Tibial nerve (tissue), 4 donors: ENCODE measurements around the gene INTS2. TPM values are rescaled to one million over a fixed set of nuclear protein-coding genes. Genes with fewer than 3 reads are reported as not detected.

Source experiments
- DNase-seq, 2 donors: peaks; one replicate each; pipeline ENCODE4 v3.0.0-alpha.2; 2019; ENCODE audit warnings: low spot score in 2 of 2
- H3K27ac ChIP-seq, 4 donors: fragments of 200-600 bp; sonication (generic) in 3 of 4; one replicate each; pipeline ENCODE4 v1.5.1; 2017 to 2019; ENCODE audit warnings: mild to moderate bottlenecking in 1 of 4
- H3K27me3 ChIP-seq, 2 donors: fragments of 200-600 bp; sonication (generic) in 1 of 2; one replicate each; pipeline versions ENCODE4 v1.5.1 to v1.6.0; 2017 to 2019
- H3K36me3 ChIP-seq, 3 donors: fragments of 200-600 bp; sonication (generic); one replicate each; pipeline ENCODE4 v1.5.1; 2018 to 2019
- H3K4me1 ChIP-seq, 4 donors: fragments of 200-600 bp; sonication (generic) in 3 of 4; one replicate each; pipeline ENCODE4 v1.5.1; 2017 to 2019
- H3K4me3 ChIP-seq, 4 donors: fragments of 200-600 bp; sonication (generic) in 3 of 4; one replicate each; pipeline ENCODE4 v1.5.1; 2017 to 2019; ENCODE audit warnings: mild to moderate bottlenecking in 1 of 4, moderate library complexity in 1 of 4
- H3K9me3 ChIP-seq, 4 donors: fragments of 200-600 bp; sonication (generic) in 3 of 4; one replicate each; pipeline ENCODE4 v1.5.1; 2017 to 2019
- EP300 ChIP-seq, 2 donors: sonication (generic); formaldehyde crosslinking; IDR thresholded peaks; one replicate each; pipeline ENCODE4 v1.6.1; 2017; ENCODE audit warnings: antibody characterized with exemption in 2 of 2, mild to moderate bottlenecking in 1 of 2
- POLR2A ChIP-seq, 2 donors: fragments of 450-650 bp; IDR thresholded peaks; one replicate each; pipeline ENCODE4 v1.6.1; 2017; ENCODE audit warnings: antibody characterized with exemption in 2 of 2, mild to moderate bottlenecking in 2 of 2, moderate library complexity in 2 of 2
- WGBS, 2 donors: methylation state at CpG; one replicate each; pipeline ENCODE4 v1.1.5; 2018; 5-methylcytosine and 5-hydroxymethylcytosine counted together
- total RNA-seq, 4 donors: library from RNA; depleted of rRNA; stranded (reverse); fragments of >200 nt; gene quantifications; one replicate each; pipeline ENCODE4 v1.1.0, GENCODE V29; 2016
- TF ChIP-seq, protein P1 (sequence below), 5 experiments: fragments of 200-600 bp in 3 of 5; fragments of 450-650 bp in 2 of 5; sonication (generic) in 3 of 5; IDR thresholded peaks; one replicate each; pipeline ENCODE4 v1.5.1; 2016 to 2019; ENCODE audit warnings: antibody characterized with exemption in 5 of 5, mild to moderate bottlenecking in 3 of 5, moderate library complexity in 2 of 5

Gene INTS2
- total RNA-seq, 4 donors from 2014 or later = 10.0 to 15.5 (median 13.0) TPM

DNA sequence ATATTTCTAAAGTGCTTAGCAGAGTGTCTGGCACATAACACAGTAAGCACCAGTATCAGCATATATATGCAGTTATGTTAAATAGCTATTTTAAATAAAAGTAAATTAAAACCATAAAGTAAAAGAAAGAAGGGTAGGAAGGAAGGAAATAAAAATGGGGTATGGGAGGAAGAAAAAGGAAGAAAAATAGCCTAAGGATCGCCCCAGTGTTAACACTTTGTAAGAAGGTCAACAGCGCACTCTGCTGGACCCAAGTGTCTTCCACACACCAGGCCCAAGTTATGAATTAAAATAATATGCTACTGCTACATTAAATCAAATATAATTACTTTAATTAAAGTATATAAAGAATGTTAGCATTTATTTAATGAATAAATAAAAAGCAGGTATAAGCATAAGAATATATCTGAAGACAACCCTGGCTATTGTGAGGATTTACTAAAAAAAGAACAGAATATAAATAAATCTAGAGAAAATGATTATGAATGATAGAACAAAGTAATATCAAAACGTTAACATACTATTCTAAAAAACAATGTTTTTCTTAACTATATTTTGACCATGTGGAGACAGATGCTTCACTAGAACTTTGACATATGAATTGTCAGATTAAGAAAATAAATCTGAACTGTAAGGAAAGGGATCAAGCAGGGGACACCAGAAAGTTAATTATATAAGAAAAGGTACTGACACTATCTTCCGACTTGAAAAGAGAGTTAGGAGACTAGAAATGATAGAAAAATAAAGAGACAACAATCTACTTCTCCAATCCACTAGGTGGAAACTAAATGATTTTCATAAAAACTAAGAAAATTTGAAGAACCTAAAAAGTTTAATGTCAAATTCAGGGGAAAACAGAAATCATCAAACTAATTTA lies 90.4 kb downstream of the INTS2 start:
- no peaks in the 10 kb centered on the region for H3K4me1 ChIP-seq
- H3K4me3 ChIP-seq = no peak overlapping the region
- DNase-seq = peak; percentile 35 to 46
- H3K27me3 ChIP-seq = no peaks in the 10 kb centered on the region
- H3K36me3 ChIP-seq = no peaks in the 10 kb centered on the region
- H3K9me3 ChIP-seq = no peaks in the 10 kb centered on the region
- H3K27ac ChIP-seq = no peak overlapping the region
- TF ChIP-seq EP300 (IDR thresholded peaks at IDR 0.05) = no peak
- TF ChIP-seq, protein P1, sequence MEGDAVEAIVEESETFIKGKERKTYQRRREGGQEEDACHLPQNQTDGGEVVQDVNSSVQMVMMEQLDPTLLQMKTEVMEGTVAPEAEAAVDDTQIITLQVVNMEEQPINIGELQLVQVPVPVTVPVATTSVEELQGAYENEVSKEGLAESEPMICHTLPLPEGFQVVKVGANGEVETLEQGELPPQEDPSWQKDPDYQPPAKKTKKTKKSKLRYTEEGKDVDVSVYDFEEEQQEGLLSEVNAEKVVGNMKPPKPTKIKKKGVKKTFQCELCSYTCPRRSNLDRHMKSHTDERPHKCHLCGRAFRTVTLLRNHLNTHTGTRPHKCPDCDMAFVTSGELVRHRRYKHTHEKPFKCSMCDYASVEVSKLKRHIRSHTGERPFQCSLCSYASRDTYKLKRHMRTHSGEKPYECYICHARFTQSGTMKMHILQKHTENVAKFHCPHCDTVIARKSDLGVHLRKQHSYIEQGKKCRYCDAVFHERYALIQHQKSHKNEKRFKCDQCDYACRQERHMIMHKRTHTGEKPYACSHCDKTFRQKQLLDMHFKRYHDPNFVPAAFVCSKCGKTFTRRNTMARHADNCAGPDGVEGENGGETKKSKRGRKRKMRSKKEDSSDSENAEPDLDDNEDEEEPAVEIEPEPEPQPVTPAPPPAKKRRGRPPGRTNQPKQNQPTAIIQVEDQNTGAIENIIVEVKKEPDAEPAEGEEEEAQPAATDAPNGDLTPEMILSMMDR (IDR thresholded peaks at IDR 0.05) = peak; percentile 37 to 67 (median 53)
- WGBS, 2 donors = 46 to 49% methylated on average over 4 of the region's 4 CpGs

DNA sequence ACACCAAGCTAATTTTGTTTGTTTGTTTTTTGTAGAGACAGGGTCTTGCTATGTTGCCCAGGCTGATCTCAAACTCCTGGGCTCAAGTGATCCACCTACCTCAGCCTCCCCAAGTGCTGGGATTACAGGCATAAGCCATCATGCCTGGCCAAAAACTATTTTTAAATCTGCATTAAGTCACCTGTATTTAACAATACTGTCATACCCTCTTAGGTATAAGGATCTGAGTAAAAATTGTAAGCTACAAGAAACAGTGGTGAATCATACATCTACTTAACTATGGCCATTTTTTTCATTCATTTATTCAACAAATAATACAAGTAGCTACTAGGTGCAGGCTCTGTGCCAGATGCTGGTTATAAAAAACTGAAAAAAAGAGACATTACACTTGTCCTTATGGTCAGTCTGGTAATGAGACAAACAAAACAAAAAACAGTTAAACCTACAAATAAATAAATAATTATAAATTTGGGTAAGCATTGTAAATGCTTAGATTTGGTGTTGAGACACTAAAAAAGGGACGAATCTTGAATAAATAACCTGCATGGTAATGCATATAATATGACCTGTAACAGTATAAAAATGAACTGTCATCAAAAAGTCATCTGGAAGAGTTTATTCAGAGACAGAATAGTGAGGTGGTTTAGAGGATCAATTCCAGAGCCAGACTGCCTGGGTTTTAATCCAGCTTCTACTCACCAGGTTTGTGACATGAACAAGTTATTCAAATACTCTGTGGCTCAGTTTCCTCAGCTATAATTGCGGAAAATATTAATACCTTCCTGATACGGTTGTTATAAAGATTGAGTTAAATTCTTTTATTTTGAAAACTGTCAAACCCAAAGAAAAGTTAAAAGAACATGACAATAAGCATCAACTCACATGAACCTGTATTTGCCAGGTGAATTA lies 91.3 kb downstream of the INTS2 start:
- no peaks in the 10 kb centered on the region for H3K36me3 ChIP-seq
- DNase-seq = no peak
- TF ChIP-seq, protein P1 (IDR thresholded peaks at IDR 0.05) = no peak
- TF ChIP-seq POLR2A (IDR thresholded peaks at IDR 0.05) = no peak
- TF ChIP-seq EP300 (IDR thresholded peaks at IDR 0.05) = no peak
- H3K27me3 ChIP-seq = no peaks in the 10 kb centered on the region
- H3K4me3 ChIP-seq = no peak overlapping the region
- no peaks in the 10 kb centered on the region for H3K9me3 ChIP-seq
- no peak overlapping the region for H3K27ac ChIP-seq
- H3K4me1 ChIP-seq = no peaks in the 10 kb centered on the region
- WGBS, 2 donors = 84 to 85% methylated on average over 3 of the region's 3 CpGs

DNA sequence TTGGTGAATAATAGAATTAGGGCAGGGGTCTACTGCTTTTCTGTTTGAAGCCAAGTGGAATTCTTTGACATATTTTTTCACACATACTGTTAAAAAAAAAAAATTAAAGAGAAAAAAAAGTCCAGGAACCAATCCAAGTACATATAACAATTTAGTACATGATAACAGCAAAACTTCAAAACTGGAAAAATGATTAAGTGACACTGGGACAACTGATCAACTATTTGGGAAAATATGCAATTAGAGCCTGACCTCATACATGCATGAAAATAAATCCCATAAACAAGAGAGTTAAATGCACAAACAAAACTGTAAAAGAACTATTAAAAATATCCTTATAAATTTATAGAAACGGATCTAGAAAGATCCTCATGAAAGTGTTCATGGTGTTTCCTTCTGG lies 92.2 kb downstream of the INTS2 start:
- TF ChIP-seq POLR2A (IDR thresholded peaks at IDR 0.05) (no peak), EP300 (IDR thresholded peaks at IDR 0.05) (no peak)
- TF ChIP-seq, protein P1 (IDR thresholded peaks at IDR 0.05) = no peak
- Histone ChIP-seq H3K27ac (no peak overlapping the region), H3K9me3 (no peaks in the 10 kb centered on the region), H3K27me3 (no peaks in the 10 kb centered on the region), H3K36me3 (no peaks in the 10 kb centered on the region), H3K4me3 (no peak overlapping the region), H3K4me1 (no peaks in the 10 kb centered on the region)
- DNase-seq = no peak
- 67 to 84% methylated on average over 1 of the region's 1 CpG for WGBS, 2 donors

DNA sequence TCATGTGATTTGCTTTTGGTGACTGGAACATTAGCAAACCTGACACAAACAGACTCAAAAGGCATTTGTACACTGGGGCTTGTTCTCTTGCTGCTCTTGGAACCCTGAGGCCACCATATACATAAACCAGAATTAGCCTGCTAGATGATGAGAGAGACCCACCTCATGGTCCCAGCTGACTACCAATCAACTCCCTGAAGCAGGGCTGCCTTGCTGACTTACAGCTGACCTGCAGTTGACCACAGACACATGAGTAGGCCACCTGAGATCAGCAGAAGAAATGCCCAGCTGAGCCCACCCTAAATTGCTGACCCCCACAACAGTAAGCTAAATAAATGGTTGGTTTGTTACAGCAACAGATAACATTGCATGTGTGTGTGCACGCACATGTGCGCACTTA lies 93.2 kb downstream of the INTS2 start:
- no peaks in the 10 kb centered on the region for H3K27me3 ChIP-seq
- WGBS, 2 donors = 98 to 100% methylated on average over 2 of the region's 2 CpGs
- DNase-seq = no peak
- no peaks in the 10 kb centered on the region for H3K36me3 ChIP-seq
- H3K9me3 ChIP-seq = no peaks in the 10 kb centered on the region
- H3K27ac ChIP-seq = no peak overlapping the region
- H3K4me3 ChIP-seq = no peak overlapping the region
- H3K4me1 ChIP-seq = no peaks in the 10 kb centered on the region
- TF ChIP-seq, protein P1 (IDR thresholded peaks at IDR 0.05) = no peak
- TF ChIP-seq POLR2A (IDR thresholded peaks at IDR 0.05) = no peak
- TF ChIP-seq EP300 (IDR thresholded peaks at IDR 0.05) = no peak
